HG03159 (cell line): ENCODE data around the gene OBP2A.

Source experiments
- ATAC-seq: cut with Tn5 transposase; IDR thresholded peaks from one replicate; pipeline ENCODE4 v1.9.1; 2021; ENCODE audit warnings: mild to moderate bottlenecking, moderate library complexity; ENCODE audit not compliant: unreplicated experiment

OBP2A gene

DNA sequence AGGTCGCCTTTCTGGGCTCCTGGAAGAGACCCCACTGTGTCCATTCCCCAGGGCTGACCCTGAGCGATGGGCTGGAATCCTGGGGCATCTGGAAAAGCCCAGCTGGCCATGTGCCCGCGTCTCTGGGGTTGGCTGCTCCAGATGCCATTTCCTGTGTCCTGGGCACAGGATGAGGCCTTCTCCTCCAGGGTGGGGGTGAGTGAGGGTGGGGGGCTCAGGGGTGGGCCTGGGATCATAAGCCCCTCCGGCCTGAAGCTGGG, 46.3 kb downstream of the OBP2A start:
- no peak for ATAC-seq

- ATAC-seq: no peak
Observed at GRCh38 chr9:135592625-135593024, 46.7 kb downstream of the OBP2A start.

- no peak for ATAC-seq
Observed at GRCh38 chr9:135596211-135596610, 50.3 kb downstream of the OBP2A start.
